Activated CD8-positive, alpha-beta memory T cell treated with anti-CD3 and anti-CD28 coated beads for 36 hours (primary cell): ENCODE data around the gene UBL4A. TPM values are rescaled to one million over a fixed set of nuclear protein-coding genes. Genes with fewer than 3 reads are reported as not detected.

Experiments
- CTCF ChIA-PET: fragments of 350-600 bp; sonication (Branson Sonifier 250); formaldehyde crosslinking; loops from one replicate; lab custom pipeline; 2021; ENCODE audit warnings: antibody characterized with exemption; lab: Charles Lee
- POLR2A ChIA-PET: fragments of 350-600 bp; sonication (Branson Sonifier 250); formaldehyde crosslinking; loops from one replicate; lab custom pipeline; 2021; ENCODE audit warnings: antibody characterized with exemption; lab: Charles Lee
- total RNA-seq, 2 experiments: library from RNA; stranded (reverse); gene quantifications; one replicate each; pipeline ENCODE4 v1.2.3, GENCODE V29; 2021

Gene UBL4A
- total RNA-seq, 2 experiments from 2014 or later = 66.4 to 68.6 TPM

DNA sequence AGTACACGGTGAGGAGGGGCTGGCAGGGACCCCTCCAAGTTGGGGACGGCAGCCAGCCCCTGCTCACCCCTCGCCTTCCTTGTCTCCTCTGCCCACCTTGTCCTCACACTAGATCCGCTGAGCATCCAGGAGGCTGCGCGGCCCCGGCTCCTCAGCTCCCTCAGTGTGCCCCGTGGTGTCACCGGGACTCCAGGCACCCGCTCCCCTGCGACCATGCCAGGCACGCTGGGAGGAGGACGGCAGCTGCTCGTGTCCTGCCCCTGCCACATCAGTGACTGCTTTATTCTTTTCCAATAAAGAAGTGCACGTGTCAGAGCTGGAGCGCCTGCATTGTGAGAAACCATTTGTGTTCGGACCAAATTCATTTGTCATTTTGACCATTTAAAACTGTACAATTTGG, 36.1 kb downstream of the UBL4A start:
- POLR2A ChIA-PET = no interaction called here
- CTCF ChIA-PET = no interaction called here

DNA sequence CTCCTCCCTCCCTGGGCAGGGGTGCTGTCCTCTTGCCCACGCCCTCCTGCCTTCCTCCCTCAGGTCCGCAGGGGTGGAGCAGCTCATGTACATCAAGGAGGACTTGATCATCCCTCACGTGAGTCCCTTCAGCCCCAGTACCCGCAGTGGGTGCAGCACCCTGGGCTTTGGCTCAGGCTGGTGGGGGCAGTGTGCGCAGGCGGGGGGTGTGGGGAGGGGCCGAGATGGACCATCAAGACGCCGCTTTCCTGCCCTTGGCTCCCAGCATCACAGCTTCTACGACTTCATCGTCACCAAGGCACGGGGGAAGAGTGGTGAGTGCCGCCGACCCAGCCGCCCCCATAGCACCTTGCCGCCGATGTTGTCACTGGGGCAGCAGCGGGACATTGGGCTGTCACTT, 36.8 kb downstream of the UBL4A start:
- ChIA-PET CTCF (no interaction called here), POLR2A (interaction anchor here (0.5 kb wide), 1 partner anchor 75 kb away, joined by 3 read pairs; no protein-coding TSS in a partner anchor)

GRCh38 chrX:154448484-154448883, 37.9 kb downstream of the UBL4A start:
- ChIA-PET CTCF (no interaction called here), POLR2A (no interaction called here)

DNA sequence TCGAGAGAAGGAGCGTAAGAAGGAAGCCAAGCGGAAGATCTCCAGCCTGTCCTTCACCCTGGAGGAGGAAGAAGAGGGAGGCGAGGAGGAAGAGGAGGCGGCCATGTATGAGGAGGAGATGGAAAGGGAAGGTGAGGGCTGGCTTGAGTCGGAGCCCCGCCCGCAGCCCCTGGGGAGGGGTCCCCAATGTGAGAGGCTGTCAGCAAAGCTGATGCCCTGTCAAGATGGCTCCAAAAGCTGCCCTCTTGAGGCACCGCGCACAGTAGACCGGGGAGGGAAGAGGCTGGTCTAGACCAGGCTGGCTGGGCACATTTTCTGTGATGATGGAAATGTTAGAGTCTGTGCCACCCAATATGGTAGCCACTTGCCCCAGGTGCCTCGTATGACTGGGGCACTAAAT, 40.0 kb downstream of the UBL4A start:
- POLR2A ChIA-PET = no interaction called here
- CTCF ChIA-PET = no interaction called here

- POLR2A ChIA-PET = no interaction called here
- CTCF ChIA-PET = interaction anchor here (1.2 kb wide), 1 partner anchor 31 kb away, joined by 3 read pairs; no protein-coding TSS in a partner anchor
These were observed 40.6 kb downstream of the UBL4A start for GRCh38 chrX:154445776-154446175.

DNA sequence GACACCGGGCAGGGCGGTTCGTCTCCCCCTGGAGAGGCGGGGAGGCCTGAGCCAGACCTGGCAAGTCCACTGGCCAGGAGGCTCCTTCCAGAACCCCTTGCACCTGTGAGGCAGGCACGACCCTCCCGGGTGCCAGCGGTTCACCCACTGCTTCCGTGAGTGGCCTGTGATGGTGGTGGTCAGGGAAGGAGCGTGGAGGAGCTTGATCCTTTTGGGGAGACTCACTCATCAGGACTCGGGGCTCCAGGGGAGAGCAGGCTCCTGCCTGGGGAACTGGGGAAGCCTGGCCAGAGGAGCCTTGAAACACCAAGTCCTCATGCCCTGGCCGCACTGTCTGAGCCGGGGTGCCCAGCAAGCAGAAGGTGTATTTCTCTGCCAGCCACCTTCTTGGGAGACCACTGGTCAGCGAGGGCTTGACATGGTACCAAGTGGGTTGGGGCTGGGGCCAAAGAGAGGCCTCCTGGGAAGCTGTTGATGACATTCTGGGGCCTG, 41.6 kb downstream of the UBL4A start:
- ChIA-PET POLR2A (no interaction called here), CTCF (interaction anchor here (1.2 kb wide), 1 partner anchor 32 kb away, joined by 3 read pairs; no protein-coding TSS in a partner anchor)

DNA sequence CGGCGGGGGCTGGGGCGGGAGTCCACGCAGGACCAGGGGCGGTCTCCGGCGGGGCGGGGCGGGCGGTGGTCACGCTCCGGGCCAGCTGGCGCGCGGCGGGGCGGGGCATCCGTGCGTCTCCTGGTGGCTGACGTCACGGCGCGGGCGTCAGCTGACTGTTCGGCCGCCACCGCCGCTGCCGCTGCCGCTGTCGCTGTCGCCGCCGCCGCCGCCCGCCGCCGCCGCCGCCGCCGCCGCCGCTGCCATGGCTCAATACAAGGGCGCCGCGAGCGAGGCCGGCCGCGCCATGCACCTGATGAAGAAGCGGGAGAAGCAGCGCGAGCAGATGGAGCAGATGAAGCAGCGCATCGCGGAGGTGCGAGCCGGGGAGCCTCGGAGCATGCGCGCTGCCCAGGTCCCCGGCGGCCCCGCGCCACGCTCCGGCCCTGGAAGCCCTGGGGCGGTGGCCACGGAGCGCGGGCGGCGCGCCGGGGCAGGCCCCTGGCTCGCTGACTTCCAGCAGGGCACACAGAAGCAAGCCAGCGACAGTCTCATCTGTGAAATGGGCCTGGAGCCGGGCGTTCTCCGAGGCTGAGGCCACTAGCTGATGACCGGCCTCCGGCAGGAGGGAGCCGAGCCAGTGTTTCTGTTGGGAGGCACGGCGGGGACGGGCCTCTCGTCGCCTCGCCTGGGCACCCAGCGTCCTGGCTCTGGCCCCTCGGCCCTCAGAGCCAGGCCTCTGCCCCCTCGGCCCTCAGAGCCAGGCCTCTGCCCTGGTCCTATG, 42.2 kb downstream of the UBL4A start, which contains the start of gene FAM50A:
Gene FAM50A, plus strand, starts transcription at position 150 of the 763 bp plus-strand sequence. Its CDS starts 95 bp downstream, at position 245.
- ChIA-PET CTCF (interaction anchor here (0.8 kb wide), 1 partner anchor 83 kb away, joined by 3 read pairs; no protein-coding TSS in a partner anchor), POLR2A (no interaction called here)

- ChIA-PET CTCF (interaction anchor here (0.8 kb wide), 1 partner anchor 84 kb away, joined by 3 read pairs; no protein-coding TSS in a partner anchor), POLR2A (no interaction called here)
These were observed 42.9 kb downstream of the UBL4A start for GRCh38 chrX:154443479-154443910.

DNA sequence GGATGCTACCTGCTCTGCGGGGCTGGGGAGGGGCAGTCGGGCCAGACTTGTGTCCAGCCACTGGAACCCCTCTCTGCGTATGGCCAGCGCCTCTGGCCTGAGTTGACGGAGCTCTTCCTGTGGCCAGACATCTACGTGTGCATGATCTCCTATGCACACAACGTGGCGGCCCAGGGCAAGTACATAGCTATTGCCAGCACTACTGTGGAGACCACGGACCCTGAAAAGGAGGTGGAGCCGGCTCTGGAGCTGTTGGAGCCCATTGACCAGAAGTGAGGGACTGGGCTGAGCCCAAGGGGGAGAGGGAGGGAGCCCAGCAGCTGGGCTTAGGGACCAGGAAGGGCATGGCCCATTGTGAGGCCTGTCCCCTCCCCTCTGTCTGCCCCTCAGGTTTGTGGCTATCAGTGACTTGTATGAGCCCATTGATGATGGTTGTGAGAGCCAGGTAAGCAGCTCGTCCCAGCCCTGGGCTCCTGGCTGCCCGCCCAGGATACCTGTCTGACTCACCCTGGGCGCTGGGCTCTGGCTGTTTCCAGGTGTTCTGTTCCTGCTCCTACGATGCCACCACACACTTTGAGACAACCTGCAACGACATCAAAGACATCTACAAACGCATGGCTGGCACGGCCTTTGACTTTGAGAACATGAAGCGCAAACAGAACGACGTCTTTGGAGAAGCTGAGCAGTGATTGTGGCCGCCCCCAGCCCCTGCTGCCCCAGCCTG, 44.3 kb downstream of the UBL4A start:
- CTCF ChIA-PET = no interaction called here

DNA sequence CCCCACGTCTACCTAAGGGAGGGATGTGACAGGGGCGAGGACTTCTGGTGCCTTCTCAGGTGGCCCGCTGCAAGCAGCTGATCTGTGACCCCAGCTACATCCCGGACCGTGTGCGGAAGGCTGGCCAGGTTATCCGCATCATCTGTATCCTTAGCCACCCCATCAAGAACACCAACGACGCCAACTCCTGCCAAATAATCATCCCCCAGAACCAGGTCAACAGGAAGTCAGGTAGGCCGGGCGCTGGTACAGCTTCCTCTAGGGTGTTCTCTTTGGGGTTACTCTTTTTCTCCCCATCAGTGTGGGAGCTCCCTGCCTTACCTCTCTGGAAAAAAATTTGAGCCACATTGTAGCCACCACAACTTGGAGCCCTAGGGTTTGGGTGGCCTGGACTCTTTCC, 44.9 kb downstream of the UBL4A start:
- CTCF ChIA-PET = interaction anchor here (0.9 kb wide), 1 partner anchor 92 kb away, joined by 3 read pairs; no protein-coding TSS in a partner anchor
- POLR2A ChIA-PET = no interaction called here

More for the DNA sequence above, 44.3 kb downstream of the UBL4A start:
- POLR2A ChIA-PET = no interaction called here

DNA sequence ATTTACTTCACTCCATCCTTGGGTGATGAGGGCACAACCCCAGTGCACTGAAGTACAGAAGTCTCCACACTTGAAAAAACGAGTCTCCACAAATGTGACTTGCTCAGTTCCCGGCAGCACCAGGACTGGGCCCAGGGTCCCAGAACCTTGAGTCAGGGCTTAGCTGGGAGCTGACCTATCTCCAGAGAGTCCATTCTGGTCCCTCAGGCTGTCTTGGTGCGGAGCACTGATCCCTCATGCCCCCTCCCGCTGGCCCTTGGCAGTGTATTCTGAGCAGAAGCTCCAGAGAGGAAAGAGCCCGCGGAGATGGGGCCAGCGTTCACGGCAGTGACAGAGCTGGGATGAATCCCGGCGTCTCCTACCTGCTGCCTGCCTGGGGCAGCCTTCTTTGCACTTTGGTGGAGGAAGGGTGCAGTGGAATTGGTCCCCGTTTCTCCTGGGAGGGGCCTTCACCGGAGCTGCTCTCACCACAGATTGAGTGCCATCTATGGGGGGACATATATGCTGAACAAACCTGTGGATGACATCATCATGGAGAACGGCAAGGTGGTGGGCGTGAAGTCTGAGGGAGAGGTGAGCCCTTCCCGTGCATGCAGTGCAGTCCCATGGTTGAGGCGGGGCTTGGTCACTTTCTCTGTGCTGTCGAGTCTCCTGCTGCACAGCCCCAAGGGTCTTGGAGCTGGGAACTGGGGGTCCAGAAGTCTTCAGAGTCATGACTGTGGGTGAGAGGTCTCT, 45.6 kb downstream of the UBL4A start:
- POLR2A ChIA-PET = no interaction called here
- CTCF ChIA-PET = interaction anchor here (0.9 kb wide), 1 partner anchor 93 kb away, joined by 3 read pairs; no protein-coding TSS in a partner anchor

- ChIA-PET CTCF (no interaction called here), POLR2A (no interaction called here)
These were observed 46.6 kb downstream of the UBL4A start for GRCh38 chrX:154439841-154440240.

DNA sequence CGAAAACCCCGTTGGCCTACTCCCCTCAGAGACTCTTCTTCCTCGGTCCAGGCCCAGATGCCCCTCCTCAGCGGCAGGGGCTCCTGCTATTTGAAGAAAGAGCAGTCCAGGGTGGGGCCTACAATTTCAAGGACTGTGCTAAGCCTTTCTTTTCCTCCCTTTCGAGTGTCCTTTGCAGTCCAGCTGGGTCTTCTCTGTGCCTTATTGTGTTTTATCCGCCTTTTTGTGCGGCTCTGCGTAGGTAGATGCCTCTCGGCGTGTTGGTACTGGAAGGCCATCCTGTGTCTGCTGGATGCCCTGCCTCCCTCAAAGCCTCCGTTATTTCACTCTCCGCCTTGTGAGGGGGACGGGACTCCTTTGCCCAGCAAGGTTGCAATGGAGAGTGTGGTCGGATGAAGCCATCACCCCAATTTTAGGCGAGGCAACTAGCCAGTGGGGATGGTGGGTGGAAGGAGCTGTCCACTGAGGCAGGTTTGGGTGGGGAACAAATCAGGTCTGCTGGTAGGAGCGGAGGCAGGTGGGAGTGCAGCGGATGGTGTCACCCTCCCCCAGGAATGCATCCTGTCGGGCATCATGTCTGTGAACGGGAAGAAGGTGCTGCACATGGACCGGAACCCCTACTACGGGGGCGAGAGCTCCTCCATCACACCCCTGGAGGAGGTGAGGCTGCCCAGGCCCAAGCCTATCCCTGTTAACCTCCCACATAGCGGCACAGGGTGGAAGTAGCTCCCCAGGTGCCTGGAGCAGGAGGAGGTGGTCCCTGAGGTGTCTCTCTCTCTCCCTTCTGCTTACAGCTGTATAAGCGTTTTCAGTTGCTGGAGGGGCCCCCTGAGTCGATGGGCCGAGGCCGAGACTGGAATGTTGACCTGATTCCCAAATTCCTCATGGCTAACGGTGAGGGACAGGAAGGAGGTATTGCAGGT, 48.2 kb downstream of the UBL4A start:
- ChIA-PET POLR2A (no interaction called here), CTCF (no interaction called here)

DNA sequence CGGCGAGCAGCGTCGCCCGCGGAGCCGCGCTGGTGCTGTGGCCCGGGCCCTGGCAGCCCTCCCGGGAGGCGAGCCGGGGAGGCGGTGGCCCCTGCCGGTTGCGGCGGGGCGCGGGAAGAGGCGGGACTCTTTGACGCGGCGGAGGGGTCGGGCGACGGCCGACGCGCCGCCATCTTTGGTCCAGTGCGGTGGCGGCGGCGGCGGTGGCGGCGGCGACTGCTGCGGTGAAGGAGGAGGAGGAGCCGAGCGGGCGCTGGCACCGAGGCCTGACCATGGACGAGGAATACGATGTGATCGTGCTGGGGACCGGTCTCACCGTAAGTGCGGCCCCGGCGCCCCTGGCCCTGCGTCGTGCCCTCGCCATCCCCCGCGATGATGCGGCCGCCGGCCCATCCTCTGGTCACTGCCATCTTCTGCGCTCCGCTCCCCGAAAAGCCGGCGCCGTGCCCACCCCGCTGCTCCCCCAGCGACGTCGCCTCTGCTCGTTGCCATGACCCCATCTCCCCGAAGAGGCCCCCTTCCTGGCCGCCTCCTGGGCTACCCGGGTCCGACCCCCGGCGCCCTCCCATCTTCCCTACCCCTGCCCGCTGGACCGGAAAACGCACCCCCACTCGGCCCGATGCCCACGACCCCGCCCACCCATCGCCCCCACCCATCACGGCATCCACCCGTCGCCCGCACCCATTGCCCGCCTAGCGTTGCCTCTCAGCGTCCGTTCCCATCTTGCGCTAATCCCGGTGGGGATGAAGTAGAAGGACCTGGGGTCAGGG, 49.2 kb downstream of the UBL4A start, which contains the start of gene GDI1:
Gene GDI1, plus strand, starts transcription at position 172 of the 770 bp plus-strand sequence. Its CDS starts 101 bp downstream, at position 273.
- POLR2A ChIA-PET = no interaction called here
- CTCF ChIA-PET = no interaction called here

GRCh38 chrX:154436374-154436982, 49.9 kb downstream of the UBL4A start:
- POLR2A ChIA-PET = no interaction called here
- CTCF ChIA-PET = no interaction called here

DNA sequence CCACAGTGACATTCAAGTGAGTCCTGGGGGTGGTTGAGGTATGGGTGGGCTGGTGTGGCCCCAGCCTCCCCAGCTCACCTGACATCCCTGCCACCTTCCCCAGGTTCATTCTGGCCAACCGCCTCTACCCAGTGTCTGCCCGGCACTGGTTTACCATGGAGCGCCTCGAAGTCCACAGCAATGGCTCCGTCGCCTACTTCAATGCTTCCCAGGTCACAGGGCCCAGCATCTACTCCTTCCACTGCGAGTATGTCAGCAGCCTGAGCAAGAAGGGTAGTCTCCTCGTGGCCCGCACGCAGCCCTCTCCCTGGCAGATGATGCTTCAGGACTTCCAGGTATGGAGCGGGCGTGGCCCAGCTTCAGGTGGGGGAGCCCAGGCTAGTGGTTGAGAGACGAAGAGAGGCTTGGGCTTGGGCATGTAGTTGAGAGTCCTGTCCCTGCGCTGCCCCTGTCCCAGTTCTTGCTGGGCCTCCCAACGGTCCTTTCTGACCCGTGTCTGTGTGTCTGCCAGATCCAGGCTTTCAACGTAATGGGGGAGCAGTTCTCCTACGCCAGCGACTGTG, 51.2 kb downstream of the UBL4A start:
- ChIA-PET POLR2A (no interaction called here), CTCF (no interaction called here)
